HepG2 (cell line): ENCODE results near the gene PALM. TPM values are rescaled to one million over a fixed set of nuclear protein-coding genes. Genes with fewer than 3 reads are reported as not detected.

Experiments
- BORCS8-MEF2B ChIP-seq: sonication (generic); formaldehyde crosslinking; IDR thresholded peaks from 2 replicates; pipeline ENCODE4 v1.8.0; 2022; ENCODE audit warnings: mild to moderate bottlenecking, missing genetic modification reagents
- CENPX ChIP-seq: sonication (generic); formaldehyde crosslinking; IDR thresholded peaks from 2 replicates; pipeline ENCODE4 v1.9.0; 2021; ENCODE audit warnings: mild to moderate bottlenecking, missing genetic modification reagents, moderate library complexity
- GABPA ChIP-seq, 2 experiments: IDR thresholded peaks; 2 replicates each; pipeline ENCODE4 v1.6.1; 2011 to 2016; ENCODE audit warnings: low read depth in 2 of 2, low read length in 1 of 2, missing biosample characterization in 1 of 2, missing genetic modification characterization in 1 of 2
- GTF3A ChIP-seq: sonication (generic); formaldehyde crosslinking; conservative IDR thresholded peaks from 2 replicates; pipeline ENCODE4 v1.4.0; 2020; ENCODE audit warnings: mild to moderate bottlenecking, missing genetic modification reagents
- JARID2 ChIP-seq: sonication (generic); formaldehyde crosslinking; IDR thresholded peaks from 2 replicates; pipeline ENCODE4 v1.8.1; 2023; ENCODE audit warnings: missing genetic modification reagents, inconsistent platforms; ENCODE audit not compliant: insufficient replicate concordance
- KDM3A ChIP-seq: IDR thresholded peaks from 2 replicates; pipeline ENCODE4 v1.6.1; 2018; ENCODE audit warnings: low read depth, missing compliant biosample characterization
- KDM4B ChIP-seq: sonication (generic); formaldehyde crosslinking; IDR thresholded peaks from 2 replicates; pipeline ENCODE4 v1.4.0; 2020; ENCODE audit warnings: missing genetic modification reagents
- SATB2 ChIP-seq: sonication (generic); formaldehyde crosslinking; IDR thresholded peaks from 2 replicates; pipeline ENCODE4 v1.5.0; 2020; ENCODE audit warnings: missing genetic modification reagents
- SKIL ChIP-seq: sonication (generic); formaldehyde crosslinking; IDR thresholded peaks from 2 replicates; pipeline ENCODE4 v1.8.0; 2022; ENCODE audit warnings: missing genetic modification reagents, mild to moderate bottlenecking, moderate library complexity, borderline replicate concordance
- SNAPC5 ChIP-seq: sonication (generic); formaldehyde crosslinking; IDR thresholded peaks from 2 replicates; pipeline ENCODE4 v1.8.1; 2023; ENCODE audit warnings: mild to moderate bottlenecking, missing genetic modification reagents, borderline replicate concordance
- SP1 ChIP-seq, 2 experiments: fragments of 450-650 bp in 1 of 2; sonication (generic) in 1 of 2; formaldehyde crosslinking in 1 of 2; IDR thresholded peaks; 2 replicates each; pipeline versions ENCODE4 v1.4.0 to v1.6.1; 2016 to 2020; ENCODE audit warnings: missing genetic modification reagents in 1 of 2
- SRY ChIP-seq: sonication (generic); formaldehyde crosslinking; IDR thresholded peaks from 2 replicates; pipeline ENCODE4 v1.8.0; 2022; ENCODE audit warnings: mild to moderate bottlenecking, missing genetic modification reagents
- THAP8 ChIP-seq: sonication (generic); formaldehyde crosslinking; IDR thresholded peaks from 2 replicates; pipeline ENCODE4 v1.5.1; 2020; ENCODE audit warnings: missing genetic modification reagents, mild to moderate bottlenecking, borderline replicate concordance
- ZBTB46 ChIP-seq: sonication (generic); formaldehyde crosslinking; IDR thresholded peaks from 2 replicates; pipeline ENCODE4 v1.4.0; 2020; ENCODE audit warnings: mild to moderate bottlenecking, missing genetic modification reagents, borderline replicate concordance
- ZHX2 ChIP-seq, 2 experiments: sonication (generic) in 1 of 2; formaldehyde crosslinking in 1 of 2; IDR thresholded peaks; 2 replicates each; pipeline versions ENCODE4 v1.6.1 to v1.9.0; 2014 to 2022; ENCODE audit warnings: antibody characterized with exemption in 1 of 2, borderline replicate concordance in 1 of 2, inconsistent platforms in 1 of 2, low read depth in 1 of 2, missing genetic modification reagents in 1 of 2
- ZNF577 ChIP-seq: sonication (generic); formaldehyde crosslinking; IDR thresholded peaks from 2 replicates; pipeline ENCODE4 v1.4.0; 2020; ENCODE audit warnings: mild to moderate bottlenecking, low read depth, missing genetic modification reagents, borderline replicate concordance
- polyA plus RNA-seq, 8 experiments: library from polyadenylated mRNA; depleted of rRNA in 3 of 8; stranded (reverse) in 7 of 8; unstranded in 1 of 8; fragments of >200 nt; fragmentation: Illumina TruSeq in 4 of 8; extraction: Trizol in 4 of 8; gene quantifications; 2 replicates each; pipeline versions ENCODE4 v1.2.1 to v1.2.3, GENCODE V29; 2011 to 2016; ENCODE audit warnings: low read depth in 4 of 8, missing spikeins in 1 of 8, mixed read lengths in 1 of 8; ENCODE audit not compliant: insufficient read depth in 1 of 8
- total RNA-seq, 5 experiments: library from RNA; depleted of rRNA; stranded (reverse); fragments of >200 nt; fragmentation: Illumina TruSeq; extraction: Trizol; gene quantifications; 2 replicates each; pipeline ENCODE4 v1.2.3, GENCODE V29; 2016; ENCODE audit warnings: low read depth in 1 of 5

The PALM gene
- total and polyA plus RNA-seq, 2 of the 13 experiments (the other 11 are each of a cell fraction or from before 2014, with no cell fraction given) = 4.0 to 9.7 TPM

GRCh38 chr19:796692-797527, 88.2 kb downstream of the PALM start, which contains the start of gene PTBP1 (continued):
- TF ChIP-seq ZBTB46 (CRISPR knock-in tag) (no peak), KDM3A (peak; percentile 69; the same call in 1 of the 2 replicates), GABPA (IDR thresholded peaks at IDR 0.05; ENCODE audit: low read depth, low read length) (peak; percentile 48; the same call in 1 of the 2 replicates), GABPA (CRISPR knock-in tag; IDR thresholded peaks at IDR 0.05; ENCODE audit: low read depth) (peak; percentile 86), SNAPC5 (CRISPR knock-in tag) (no peak), GTF3A (no peak), SP1 (IDR thresholded peaks at IDR 0.05) (0 out of 2 replicates have a peak, but pooled peaks have one; percentile 40), SP1 (CRISPR knock-in tag; IDR thresholded peaks at IDR 0.05) (peak; percentile 76), SKIL (no peak), KDM4B (CRISPR knock-in tag) (0 out of 2 replicates have a peak, but pooled peaks have one; percentile 57), ZNF577 (no peak), CENPX (CRISPR knock-in tag) (no peak), BORCS8-MEF2B (CRISPR knock-in tag) (no peak), SATB2 (CRISPR knock-in tag) (peak; percentile 68), ZHX2 (IDR thresholded peaks at IDR 0.05; ENCODE audit: low read depth) (peak; percentile 100), ZHX2 (CRISPR knock-in tag; IDR thresholded peaks at IDR 0.05; ENCODE audit: borderline replicate concordance) (no peak; the same call in 1 of the 2 replicates), JARID2 (CRISPR knock-in tag) (no peak), THAP8 (no peak), SRY (CRISPR knock-in tag) (no peak)
